Peyer's patch (tissue), 4 donors: Measurements from ENCODE around the gene TRAPPC10. TPM values are rescaled to one million over a fixed set of nuclear protein-coding genes. Genes with fewer than 3 reads are reported as not detected.

ENCODE experiments used
- DNase-seq, 3 donors: peaks; one replicate each; pipeline ENCODE4 v3.0.0-alpha.2; 2017 to 2019
- H3K27ac ChIP-seq, 4 donors: fragments of 200-600 bp; sonication (generic); one replicate each; pipeline ENCODE4 v1.5.1; 2016 to 2019
- H3K27me3 ChIP-seq, 2 donors: fragments of 200-600 bp; sonication (generic); one replicate each; pipeline ENCODE4 v1.5.1; 2019
- H3K36me3 ChIP-seq, 3 donors: fragments of 200-600 bp; sonication (generic); one replicate each; pipeline ENCODE4 v1.5.1; 2016 to 2019
- H3K4me1 ChIP-seq, 4 donors: fragments of 200-600 bp; sonication (generic); one replicate each; pipeline ENCODE4 v1.5.1; 2016 to 2019
- H3K4me3 ChIP-seq, 4 donors: fragments of 200-600 bp; sonication (generic); 1 replicate in 3 of 4; 2 replicates in 1 of 4; pipeline ENCODE4 v1.5.1; 2016 to 2019; ENCODE audit warnings: mild to moderate bottlenecking in 1 of 4
- H3K9me3 ChIP-seq, 4 donors: fragments of 200-600 bp; sonication (generic); one replicate each; pipeline ENCODE4 v1.5.1; 2016 to 2019; ENCODE audit warnings: mild to moderate bottlenecking in 1 of 4
- CTCF ChIP-seq, 6 experiments: fragments of 450-650 bp in 4 of 6; fragments of 200-600 bp in 2 of 6; sonication (generic) in 1 of 6; IDR thresholded peaks; one replicate each; pipeline ENCODE4 v1.5.1; 2017 to 2019; ENCODE audit warnings: antibody characterized with exemption in 6 of 6, mild to moderate bottlenecking in 3 of 6, moderate library complexity in 1 of 6
- POLR2A ChIP-seq, 2 donors: fragments of 450-650 bp; IDR thresholded peaks; one replicate each; pipeline ENCODE4 v1.5.1; 2017; ENCODE audit warnings: antibody characterized with exemption in 2 of 2, mild to moderate bottlenecking in 2 of 2, moderate library complexity in 2 of 2
- total RNA-seq, 4 donors: library from RNA; depleted of rRNA; stranded (reverse); fragments of >200 nt; gene quantifications; one replicate each; pipeline ENCODE4 v1.1.0, GENCODE V29; 2016

TRAPPC10 gene
- total RNA-seq, 4 donors from 2014 or later, result 62.2 to 153 (median 93.0) TPM

GRCh38 chr21:44082648-44083440 is 70.7 kb downstream of the TRAPPC10 start:
- H3K4me3 ChIP-seq, result no peak overlapping the region
- peaks cover 0 to 14% (median 3%) of the 10 kb centered on the region in 4 donors for H3K4me1 ChIP-seq
- no peaks in the 10 kb centered on the region for H3K27me3 ChIP-seq
- H3K27ac ChIP-seq, result peak overlapping the region; percentile 68 to 89 (median 78)
- H3K9me3 ChIP-seq, result no peaks in the 10 kb centered on the region
- H3K36me3 ChIP-seq, result peaks cover 0 to 86% (median 0%) of the 10 kb centered on the region in 3 donors
- TF ChIP-seq POLR2A (IDR thresholded peaks at IDR 0.05), result no peak
- TF ChIP-seq CTCF (IDR thresholded peaks at IDR 0.05), result no peak
- peak in 1 of 3 donors; percentile 45 for DNase-seq

- H3K36me3 ChIP-seq, result peaks cover 0 to 81% (median 0%) of the 10 kb centered on the region in 3 donors
- H3K27me3 ChIP-seq, result no peaks in the 10 kb centered on the region
- no peak for TF ChIP-seq POLR2A (IDR thresholded peaks at IDR 0.05)
- TF ChIP-seq CTCF (IDR thresholded peaks at IDR 0.05), result no peak
- no peak overlapping the region for H3K4me3 ChIP-seq
- peaks cover 2 to 23% (median 4%) of the 10 kb centered on the region in 4 donors for H3K4me1 ChIP-seq
- no peaks in the 10 kb centered on the region for H3K9me3 ChIP-seq
- peak overlapping the region; percentile 68 to 89 (median 78) for H3K27ac ChIP-seq
- peak in 2 of 3 donors; percentile 62 to 84 for DNase-seq
Observed at GRCh38 chr21:44083631-44084291, 71.7 kb downstream of the TRAPPC10 start.

GRCh38 chr21:44084496-44085241 is 72.6 kb downstream of the TRAPPC10 start:
- TF ChIP-seq CTCF (IDR thresholded peaks at IDR 0.05), result no peak
- Histone ChIP-seq H3K9me3 (no peaks in the 10 kb centered on the region), H3K27me3 (no peaks in the 10 kb centered on the region), H3K27ac (peak overlapping the region; percentile 68 to 89 (median 78)), H3K4me1 (peaks cover 4 to 26% (median 12%) of the 10 kb centered on the region in 4 donors), H3K4me3 (no peak overlapping the region), H3K36me3 (peaks cover 0 to 72% (median 0%) of the 10 kb centered on the region in 3 donors)
- DNase-seq, result peak in 2 of 3 donors; percentile 12 to 38

- peaks cover 4 to 36% (median 19%) of the 10 kb centered on the region in 4 donors for H3K4me1 ChIP-seq
- TF ChIP-seq CTCF (IDR thresholded peaks at IDR 0.05), result no peak
- no peak for TF ChIP-seq POLR2A (IDR thresholded peaks at IDR 0.05)
- peaks cover 0 to 68% (median 0%) of the 10 kb centered on the region in 3 donors for H3K36me3 ChIP-seq
- H3K27me3 ChIP-seq, result no peaks in the 10 kb centered on the region
- H3K4me3 ChIP-seq, result no peak overlapping the region
- peak overlapping the region; percentile 68 to 94 (median 84) for H3K27ac ChIP-seq
- peak in 2 of 3 donors; percentile 14 to 34 for DNase-seq
- H3K9me3 ChIP-seq, result no peaks in the 10 kb centered on the region
Observed at GRCh38 chr21:44085491-44086321, 73.6 kb downstream of the TRAPPC10 start.
